ENCODE results near the gene CPXM1. TPM values are rescaled to one million over a fixed set of nuclear protein-coding genes. Genes with fewer than 3 reads are reported as not detected.
"Not testable (repeated sequence)": the region's sequence is repeated elsewhere in the genome, so short reads cannot be mapped to it uniquely, and the experiment has no call there.

CPXM1 gene
- total RNA-seq, 5 donors from 2014 or later (not counting 1 experiment from before 2014, with no cell fraction given): 0.20 to 0.90 (median 0.63) TPM

- no peaks in the 10 kb centered on the region for H3K9me3 ChIP-seq
- ChIA-PET POLR2A (no interaction called here), CTCF (interaction anchor here in 1 of 2 donors (0.5 kb wide), 1 partner anchor 24 kb away, joined by 15 read pairs; no protein-coding TSS in a partner anchor)
- peaks cover 4 to 30% of the 10 kb centered on the region in 2 experiments for H3K27me3 ChIP-seq (replicated peaks in 1 of 2; ENCODE audit: control insufficient read depth in 2 of 2, extremely low read depth in 1 of 2, insufficient read depth in 2 of 2, low read length in 1 of 2)
- DNase-seq (no peak), ATAC-seq (replicated peaks in 1 of 4) (no peak)
- peaks cover 0 to 7% of the 10 kb centered on the region in 2 experiments for H3K4me1 ChIP-seq (ENCODE audit: control insufficient read depth in 1 of 2, extremely low read depth in 1 of 2, insufficient read depth in 2 of 2, low read length in 2 of 2)
- Mint-ChIP-seq H3K27me3 (peaks cover 24 to 38% of the 10 kb centered on the region in 2 donors), H3K36me3 (no peaks in the 10 kb centered on the region), H3K9me3 (peaks cover 4 to 10% (median 6%) of the 10 kb centered on the region in 3 donors), H3K27ac (no peak overlapping the region), H3K4me3 (no peak overlapping the region), H3K4me1 (no peaks in the 10 kb centered on the region)
- H3K27ac ChIP-seq (ENCODE audit: low read length): no peak overlapping the region
- no CpG with 5 or more reads among the region's 1 CpG for WGBS (ENCODE audit: insufficient coverage)
- H3K36me3 ChIP-seq (ENCODE audit: control insufficient read depth in 2 of 2, extremely low read depth in 1 of 2, insufficient read depth in 1 of 2, low read length in 1 of 2): no peaks in the 10 kb centered on the region
- no peak overlapping the region for H3K4me3 ChIP-seq (ENCODE audit: control insufficient read depth in 1 of 2, extremely low read depth in 1 of 2, low read length in 1 of 2)
Observed at GRCh38 chr20:2814076-2814475, 13.6 kb upstream of the CPXM1 start.

- H3K9me3 ChIP-seq: no peaks in the 10 kb centered on the region
- H3K27ac Mint-ChIP-seq: no peak overlapping the region
- H3K4me1 ChIP-seq (ENCODE audit: control insufficient read depth in 1 of 2, extremely low read depth in 1 of 2, insufficient read depth in 2 of 2, low read length in 2 of 2): peaks cover 0 to 7% of the 10 kb centered on the region in 2 experiments
- H3K27ac ChIP-seq (ENCODE audit: low read length): no peak overlapping the region
- H3K4me1 Mint-ChIP-seq: no peaks in the 10 kb centered on the region
- H3K36me3 ChIP-seq (ENCODE audit: control insufficient read depth in 2 of 2, extremely low read depth in 1 of 2, insufficient read depth in 1 of 2, low read length in 1 of 2): no peaks in the 10 kb centered on the region
- CTCF ChIA-PET: interaction anchor here in 1 of 2 donors (0.6 kb wide), 1 partner anchor 48 kb away, joined by 6 read pairs; no protein-coding TSS in a partner anchor
- H3K27me3 Mint-ChIP-seq: peaks cover 25 to 50% of the 10 kb centered on the region in 2 donors
- ATAC-seq (replicated peaks in 1 of 4) (no peak), DNase-seq (no peak)
- WGBS (ENCODE audit: insufficient coverage): no CpG with 5 or more reads among the region's 3 CpGs
- POLR2A ChIA-PET: no interaction called here
- no peaks in the 10 kb centered on the region for H3K36me3 Mint-ChIP-seq
- H3K4me3 Mint-ChIP-seq: no peak overlapping the region
- peaks cover 4 to 10% (median 6%) of the 10 kb centered on the region in 3 donors for H3K9me3 Mint-ChIP-seq
- peaks cover 0 to 29% of the 10 kb centered on the region in 2 experiments for H3K27me3 ChIP-seq (replicated peaks in 1 of 2; ENCODE audit: control insufficient read depth in 2 of 2, extremely low read depth in 1 of 2, insufficient read depth in 2 of 2, low read length in 1 of 2)
- H3K4me3 ChIP-seq (ENCODE audit: control insufficient read depth in 1 of 2, extremely low read depth in 1 of 2, low read length in 1 of 2): no peak overlapping the region
Observed at GRCh38 chr20:2812189-2812588, 11.8 kb upstream of the CPXM1 start.

- no peak overlapping the region for H3K4me3 ChIP-seq (ENCODE audit: control insufficient read depth in 1 of 2, extremely low read depth in 1 of 2, low read length in 1 of 2)
- CTCF ChIA-PET: interaction anchor here in 1 of 2 donors (0.6 kb wide), 1 partner anchor 160 kb away, joined by 5 read pairs; no protein-coding TSS in a partner anchor
- H3K9me3 Mint-ChIP-seq: peaks cover 4 to 10% (median 6%) of the 10 kb centered on the region in 3 donors
- H3K9me3 ChIP-seq: no peaks in the 10 kb centered on the region
- peaks cover 6 to 37% of the 10 kb centered on the region in 2 experiments for H3K27me3 ChIP-seq (replicated peaks in 1 of 2; ENCODE audit: control insufficient read depth in 2 of 2, extremely low read depth in 1 of 2, insufficient read depth in 2 of 2, low read length in 1 of 2)
- no peaks in the 10 kb centered on the region for H3K4me1 Mint-ChIP-seq
- H3K4me1 ChIP-seq (ENCODE audit: control insufficient read depth in 1 of 2, extremely low read depth in 1 of 2, insufficient read depth in 2 of 2, low read length in 2 of 2): no peaks in the 10 kb centered on the region
- no peak for DNase-seq
- WGBS (ENCODE audit: insufficient coverage): 97% methylated on average over 6 of the region's 10 CpGs
- ATAC-seq (replicated peaks in 1 of 4): no peak
- H3K27ac Mint-ChIP-seq: no peak overlapping the region
- H3K36me3 Mint-ChIP-seq: no peaks in the 10 kb centered on the region
- no peaks in the 10 kb centered on the region for H3K36me3 ChIP-seq (ENCODE audit: control insufficient read depth in 2 of 2, extremely low read depth in 1 of 2, insufficient read depth in 1 of 2, low read length in 1 of 2)
- H3K27me3 Mint-ChIP-seq: peaks cover 34 to 63% of the 10 kb centered on the region in 2 donors
- no peak overlapping the region for H3K4me3 Mint-ChIP-seq
- POLR2A ChIA-PET: no interaction called here
- H3K27ac ChIP-seq (ENCODE audit: low read length): no peak overlapping the region
Observed at GRCh38 chr20:2809690-2810089, 9.3 kb upstream of the CPXM1 start.

GRCh38 chr20:2807929-2808328 is 7.5 kb upstream of the CPXM1 start:
- H3K27ac Mint-ChIP-seq; H3K36me3 Mint-ChIP-seq; H3K9me3 ChIP-seq; H3K9me3 Mint-ChIP-seq; POLR2A ChIA-PET; H3K27ac ChIP-seq (ENCODE audit: low read length); H3K4me1 Mint-ChIP-seq; H3K4me1 ChIP-seq (ENCODE audit: control insufficient read depth in 1 of 2, extremely low read depth in 1 of 2, insufficient read depth in 2 of 2, low read length in 2 of 2); H3K4me3 ChIP-seq (ENCODE audit: control insufficient read depth in 1 of 2, extremely low read depth in 1 of 2, low read length in 1 of 2); DNase-seq; H3K36me3 ChIP-seq (ENCODE audit: control insufficient read depth in 2 of 2, extremely low read depth in 1 of 2, insufficient read depth in 1 of 2, low read length in 1 of 2); H3K4me3 Mint-ChIP-seq; ATAC-seq (replicated peaks in 1 of 4): not testable (repeated sequence)
- 96% methylated on average over 4 of the region's 9 CpGs for WGBS (ENCODE audit: insufficient coverage)
- H3K27me3 ChIP-seq (replicated peaks in 1 of 2; ENCODE audit: control insufficient read depth in 2 of 2, extremely low read depth in 1 of 2, insufficient read depth in 2 of 2, low read length in 1 of 2): peaks cover 6 to 50% of the 10 kb centered on the region in 2 experiments
- H3K27me3 Mint-ChIP-seq: peaks cover 34 to 66% of the 10 kb centered on the region in 2 donors
- CTCF ChIA-PET: interaction anchor here in 1 of 2 donors (0.5 to 0.6 kb wide), 2 partner anchors 47 to 524 kb away, joined by 3 read pairs; no protein-coding TSS in a partner anchor

DNA sequence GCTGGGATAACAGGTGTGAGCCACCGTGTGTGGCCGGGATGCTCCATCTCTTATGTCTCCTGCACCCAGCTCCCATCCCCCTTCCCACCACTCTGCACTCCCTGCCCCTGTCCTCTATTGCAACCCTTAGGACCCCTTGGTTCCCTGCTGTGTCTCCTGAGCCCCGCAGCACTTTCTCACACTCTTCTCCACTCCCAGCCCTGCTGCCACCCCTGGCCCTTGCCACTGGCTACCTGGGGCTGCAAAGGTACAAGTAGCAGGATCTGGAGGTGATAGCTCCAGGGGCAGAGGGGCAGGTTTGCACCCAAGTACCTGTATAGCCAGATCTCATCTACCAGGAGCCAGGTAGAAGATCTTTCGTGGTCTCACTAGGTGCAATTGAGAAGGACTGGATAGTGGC is 6.6 kb upstream of the CPXM1 start:
- CTCF ChIA-PET: no interaction called here
- ATAC-seq (replicated peaks in 1 of 4): no peak
- H3K4me1 Mint-ChIP-seq: no peaks in the 10 kb centered on the region
- H3K9me3 ChIP-seq: no peaks in the 10 kb centered on the region
- H3K27me3 Mint-ChIP-seq: peaks cover 35 to 66% of the 10 kb centered on the region in 2 donors
- no peaks in the 10 kb centered on the region for H3K36me3 ChIP-seq (ENCODE audit: control insufficient read depth in 2 of 2, extremely low read depth in 1 of 2, insufficient read depth in 1 of 2, low read length in 1 of 2)
- no peak overlapping the region for H3K4me3 ChIP-seq (ENCODE audit: control insufficient read depth in 1 of 2, extremely low read depth in 1 of 2, low read length in 1 of 2)
- H3K4me1 ChIP-seq (ENCODE audit: control insufficient read depth in 1 of 2, extremely low read depth in 1 of 2, insufficient read depth in 2 of 2, low read length in 2 of 2): no peaks in the 10 kb centered on the region
- DNase-seq: no peak
- H3K4me3 Mint-ChIP-seq: no peak overlapping the region
- POLR2A ChIA-PET: no interaction called here
- WGBS (ENCODE audit: insufficient coverage): 89% methylated on average over 3 of the region's 4 CpGs
- H3K36me3 Mint-ChIP-seq: no peaks in the 10 kb centered on the region
- no peak overlapping the region for H3K27ac ChIP-seq (ENCODE audit: low read length)
- H3K9me3 Mint-ChIP-seq: peaks cover 0 to 3% (median 0%) of the 10 kb centered on the region in 3 donors
- peaks cover 6 to 52% of the 10 kb centered on the region in 2 experiments for H3K27me3 ChIP-seq (replicated peaks in 1 of 2; ENCODE audit: control insufficient read depth in 2 of 2, extremely low read depth in 1 of 2, insufficient read depth in 2 of 2, low read length in 1 of 2)
- no peak overlapping the region for H3K27ac Mint-ChIP-seq

- no peak overlapping the region for H3K4me3 Mint-ChIP-seq
Observed at GRCh38 chr20:2806351-2806701, 5.9 kb upstream of the CPXM1 start.

More at GRCh38 chr20:2806351-2806701, 5.9 kb upstream of the CPXM1 start:
- Mint-ChIP-seq H3K4me1 (peaks cover 1 to 4% (median 2%) of the 10 kb centered on the region in 3 donors), H3K27ac (no peak overlapping the region), H3K9me3 (no peaks in the 10 kb centered on the region), H3K27me3 (peaks cover 37 to 66% of the 10 kb centered on the region in 2 donors), H3K36me3 (no peaks in the 10 kb centered on the region)
- 80% methylated on average over 1 of the region's 4 CpGs for WGBS (ENCODE audit: insufficient coverage)
- Histone ChIP-seq H3K27me3 (replicated peaks in 1 of 2; ENCODE audit: control insufficient read depth in 2 of 2, extremely low read depth in 1 of 2, insufficient read depth in 2 of 2, low read length in 1 of 2) (peaks cover 6 to 55% of the 10 kb centered on the region in 2 experiments), H3K36me3 (ENCODE audit: control insufficient read depth in 2 of 2, extremely low read depth in 1 of 2, insufficient read depth in 1 of 2, low read length in 1 of 2) (no peaks in the 10 kb centered on the region), H3K4me3 (ENCODE audit: control insufficient read depth in 1 of 2, extremely low read depth in 1 of 2, low read length in 1 of 2) (no peak overlapping the region), H3K27ac (ENCODE audit: low read length) (no peak overlapping the region), H3K4me1 (ENCODE audit: control insufficient read depth in 1 of 2, extremely low read depth in 1 of 2, insufficient read depth in 2 of 2, low read length in 2 of 2) (peaks cover 0 to 2% of the 10 kb centered on the region in 2 experiments), H3K9me3 (no peaks in the 10 kb centered on the region)
- ChIA-PET CTCF (no interaction called here), POLR2A (no interaction called here)
- ATAC-seq (replicated peaks in 1 of 4) (no peak), DNase-seq (no peak)
